B cell (primary cell): ENCODE measurements around the gene SPCS3. TPM values are rescaled to one million over a fixed set of nuclear protein-coding genes. Genes with fewer than 3 reads are reported as not detected.

Experiments used
- ATAC-seq: fragments of 200-7000 bp; cut with Tn5 transposase; one replicate; pipeline ENCODE4 v1.10.0; 2021; ENCODE audit warnings: low read depth, mild to moderate bottlenecking, moderate number of reproducible peaks, moderate library complexity
- CTCF ChIA-PET: fragments of 350-600 bp; sonication (Branson Sonifier 250); formaldehyde crosslinking; loops from one replicate; lab custom pipeline; 2021; ENCODE audit warnings: antibody characterized with exemption, inconsistent platforms; lab: Charles Lee
- POLR2A ChIA-PET: fragments of 350-600 bp; sonication (Branson Sonifier 250); formaldehyde crosslinking; loops from one replicate; lab custom pipeline; 2021; ENCODE audit warnings: antibody characterized with exemption; lab: Charles Lee
- DNase-seq: peaks from one replicate; pipeline ENCODE4 v3.0.0; 2013
- H2AFZ ChIP-seq: 2 replicates; pipeline ENCODE4 v1.6.1; 2012; ENCODE audit warnings: mild to moderate bottlenecking, low read depth, low read length; ENCODE audit not compliant: insufficient read depth, poor library complexity, severe bottlenecking
- H3K27ac ChIP-seq, 2 donors: 1 replicate in 1 of 2; 2 replicates in 1 of 2; pipeline ENCODE4 v1.5.1; 2012 to 2013; ENCODE audit warnings: low read length in 2 of 2, mild to moderate bottlenecking in 2 of 2, moderate library complexity in 1 of 2
- H3K27me3 ChIP-seq, 4 experiments: fragments of 200-600 bp in 1 of 4; sonication (generic) in 1 of 4; replicated peaks in 1 of 4; 1 replicate in 2 of 4; 2 replicates in 2 of 4; pipeline versions ENCODE4 v1.6.1 to v1.7.0; 2013 to 2016; ENCODE audit warnings: low read length in 3 of 4, mild to moderate bottlenecking in 2 of 4, mixed read lengths in 1 of 4, moderate library complexity in 1 of 4; ENCODE audit not compliant: insufficient read depth in 4 of 4, control insufficient read depth in 3 of 4; ENCODE audit errors: control extremely low read depth in 1 of 4
- H3K36me3 ChIP-seq, 2 experiments: replicated peaks in 1 of 2; 1 replicate in 1 of 2; 2 replicates in 1 of 2; pipeline versions ENCODE4 v1.6.1 to v1.7.1; 2013; ENCODE audit warnings: low read length in 1 of 2; ENCODE audit not compliant: insufficient read depth in 2 of 2, control insufficient read depth in 1 of 2; ENCODE audit errors: control extremely low read depth in 1 of 2, extremely low read depth in 1 of 2
- H3K4me1 ChIP-seq, 2 donors: fragments of 200-600 bp in 1 of 2; sonication (generic) in 1 of 2; 1 replicate in 1 of 2; 2 replicates in 1 of 2; pipeline versions ENCODE4 v1.5.1 to v1.6.1; 2013 to 2017; ENCODE audit warnings: low read length in 2 of 2; ENCODE audit not compliant: control insufficient read depth in 2 of 2, insufficient read depth in 2 of 2
- H3K4me2 ChIP-seq: replicated peaks from 2 replicates; pipeline ENCODE3; 2012; ENCODE audit warnings: mild to moderate bottlenecking, low read depth, low read length; ENCODE audit not compliant: poor library complexity, severe bottlenecking
- H3K4me3 ChIP-seq, 5 experiments: fragments of 200-600 bp in 1 of 5; sonication (generic) in 1 of 5; 1 replicate in 3 of 5; 2 replicates in 2 of 5; pipeline versions ENCODE4 v1.5.1 to v1.7.0; 2011 to 2016; ENCODE audit warnings: low read length in 4 of 5, mild to moderate bottlenecking in 4 of 5, low read depth in 2 of 5, control low read depth in 1 of 5, moderate library complexity in 1 of 5; ENCODE audit not compliant: insufficient read depth in 1 of 5; ENCODE audit errors: control extremely low read depth in 1 of 5, extremely low read depth in 1 of 5
- H3K79me2 ChIP-seq: fragments of 200-600 bp; sonication (generic); one replicate; pipeline ENCODE4 v1.6.0; 2016; ENCODE audit warnings: low read length; ENCODE audit not compliant: control insufficient read depth, insufficient read depth
- H3K9ac ChIP-seq: fragments of 200-600 bp; sonication (generic); 2 replicates; pipeline ENCODE4 v1.6.1; 2017; ENCODE audit warnings: mild to moderate bottlenecking, low read length, moderate library complexity
- H3K9me3 ChIP-seq, 3 donors: one replicate each; pipeline versions ENCODE4 v1.6.1 to v1.7.1; 2013; ENCODE audit warnings: low read length in 2 of 3; ENCODE audit not compliant: control insufficient read depth in 2 of 3, insufficient read depth in 1 of 3; ENCODE audit errors: control extremely low read depth in 1 of 3
- H4K20me1 ChIP-seq: 2 replicates; pipeline ENCODE4 v1.6.0; 2012; ENCODE audit warnings: mild to moderate bottlenecking, low read length; ENCODE audit not compliant: insufficient read depth, control insufficient read depth, poor library complexity, severe bottlenecking
- H3K27ac Mint-ChIP-seq: one replicate; pipeline ENCODE4 v1.8.0; 2021; ENCODE audit warnings: mixed read lengths
- H3K27me3 Mint-ChIP-seq: one replicate; pipeline ENCODE4 v1.8.0; 2021; ENCODE audit warnings: mixed read lengths
- H3K4me1 Mint-ChIP-seq: one replicate; pipeline ENCODE4 v1.8.0; 2021; ENCODE audit warnings: mixed read lengths
- H3K4me3 Mint-ChIP-seq: one replicate; pipeline ENCODE4 v1.8.0; 2021; ENCODE audit warnings: mixed read lengths
- H3K9me3 Mint-ChIP-seq: one replicate; pipeline ENCODE4 v1.8.0; 2022; ENCODE audit warnings: mixed read lengths; ENCODE audit not compliant: insufficient read depth
- CTCF ChIP-seq: fragments of 200-600 bp; IDR thresholded peaks from one replicate; pipeline ENCODE4 v1.8.0; 2022; ENCODE audit warnings: antibody characterized with exemption, mild to moderate bottlenecking
- EZH2 ChIP-seq: IDR thresholded peaks from 2 replicates; pipeline ENCODE4 v1.6.1; 2012; ENCODE audit warnings: borderline replicate concordance, low read depth, mild to moderate bottlenecking, moderate library complexity, low read length; ENCODE audit not compliant: insufficient read depth, poor library complexity, severe bottlenecking
- WGBS: methylation state at CpG from one replicate; pipeline ENCODE4 v1.1.5; 2013; ENCODE audit warnings: missing lambda C conversion rate; ENCODE audit not compliant: insufficient coverage; 5-methylcytosine and 5-hydroxymethylcytosine counted together
- intact Hi-C: fragments of 100-400 bp; cut with micrococcal nuclease; formaldehyde crosslinking; loops from one replicate; pipeline ENCODE4 v1.10.0; 2022
- polyA plus RNA-seq: library from polyadenylated mRNA; depleted of rRNA; stranded (reverse); fragments of >200 nt; gene quantifications from 2 replicates; pipeline ENCODE4 v1.2.3, GENCODE V29; 2012
- total RNA-seq, 2 donors: library from RNA; stranded (reverse); fragments of 120-200 nt in 1 of 2; gene quantifications; 1 replicate in 1 of 2; 2 replicates in 1 of 2; pipeline versions ENCODE4 v1.2.3 to v1.2.4, GENCODE V29; 2013 to 2022

Gene SPCS3
- total and polyA plus RNA-seq, 2 donors (not counting 1 experiment from before 2014, with no cell fraction given): 27.8 to 92.4 TPM

GRCh38 chr4:176298664-176299063, 21.1 kb upstream of the SPCS3 start:
- Histone ChIP-seq H3K79me2 (no peaks in the 10 kb centered on the region), H3K4me2 (no peak overlapping the region), H3K27ac (no peak overlapping the region), H3K36me3 (no peaks in the 10 kb centered on the region), H3K9ac (no peak overlapping the region), H3K27me3 (peaks cover 0 to 7% (median 3%) of the 10 kb centered on the region in 4 experiments), H2AFZ (no peak overlapping the region), H3K4me3 (no peak overlapping the region), H3K4me1 (no peaks in the 10 kb centered on the region), H3K9me3 (no peaks in the 10 kb centered on the region), H4K20me1 (no peaks in the 10 kb centered on the region)
- DNase-seq: no peak
- ChIA-PET CTCF (no interaction called here), POLR2A (no interaction called here)
- no peaks in the 10 kb centered on the region for H3K9me3 Mint-ChIP-seq
- TF ChIP-seq EZH2 (no peak), CTCF (no peak)
- ATAC-seq: no peak
- H3K27ac Mint-ChIP-seq: no peak overlapping the region
- H3K4me1 Mint-ChIP-seq: no peaks in the 10 kb centered on the region
- H3K4me3 Mint-ChIP-seq: no peak overlapping the region
- WGBS: 94% methylated on average over 6 of the region's 6 CpGs
- peaks cover 6% of the 10 kb centered on the region for H3K27me3 Mint-ChIP-seq
- intact Hi-C loops: no loop called here

DNA sequence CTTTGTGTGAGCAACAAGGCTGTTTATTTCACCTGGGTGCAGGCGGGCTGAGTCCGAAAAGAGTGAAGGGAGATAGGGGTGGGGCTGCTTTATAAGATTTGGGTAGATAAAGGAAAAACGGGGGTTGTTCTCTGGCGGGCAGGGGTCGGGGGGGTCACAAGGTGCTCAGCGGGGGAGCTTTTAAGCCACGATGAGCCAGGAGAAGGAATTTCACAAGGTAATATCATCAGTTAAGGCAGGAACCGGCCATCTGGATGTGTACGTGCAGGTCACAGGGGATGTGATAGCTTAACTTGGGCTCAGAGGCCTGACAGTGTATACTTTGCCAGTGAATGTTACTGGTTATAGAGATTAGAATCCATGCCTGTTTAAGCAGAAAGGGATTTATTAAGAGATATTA, 19.7 kb upstream of the SPCS3 start:
- ChIA-PET CTCF (no interaction called here), POLR2A (no interaction called here)
- Mint-ChIP-seq H3K4me1 (no peaks in the 10 kb centered on the region), H3K9me3 (no peaks in the 10 kb centered on the region), H3K4me3 (no peak overlapping the region), H3K27ac (no peak overlapping the region), H3K27me3 (peaks cover 16% of the 10 kb centered on the region)
- no peak overlapping the region for H3K27ac ChIP-seq
- no peaks in the 10 kb centered on the region for H3K36me3 ChIP-seq
- TF ChIP-seq EZH2 (no peak), CTCF (no peak)
- H3K4me2 ChIP-seq: no peak overlapping the region
- H2AFZ ChIP-seq: no peak overlapping the region
- H3K4me3 ChIP-seq: no peak overlapping the region
- 95% methylated on average over 9 of the region's 9 CpGs for WGBS
- intact Hi-C loops: no loop called here
- H4K20me1 ChIP-seq: no peaks in the 10 kb centered on the region
- H3K9me3 ChIP-seq: no peaks in the 10 kb centered on the region
- no peak for DNase-seq
- H3K4me1 ChIP-seq: no peaks in the 10 kb centered on the region
- no peaks in the 10 kb centered on the region for H3K79me2 ChIP-seq
- H3K9ac ChIP-seq: no peak overlapping the region
- peaks cover 0 to 8% (median 4%) of the 10 kb centered on the region in 4 experiments for H3K27me3 ChIP-seq
- ATAC-seq: no peak
